Stimulated activated CD4-positive, alpha-beta T cell treated with anti-CD3 and anti-CD28 coated beads, Interleukin-2, amount 100 ng/mL, for 48 hours (primary cell): ENCODE measurements around the gene ANKRD22.

Experiments
- DNase-seq, 2 donors: peaks; one replicate each; pipeline ENCODE4 v3.0.0-alpha.2; 2020

The ANKRD22 gene

GRCh38 chr10:88794731-88795130, 56.9 kb downstream of the ANKRD22 start:
- DNase-seq, result no peak

GRCh38 chr10:88793712-88794299, 57.8 kb downstream of the ANKRD22 start:
- no peak for DNase-seq

GRCh38 chr10:88792661-88793060, 59.0 kb downstream of the ANKRD22 start:
- DNase-seq, result no peak

- no peak for DNase-seq
Observed at GRCh38 chr10:88791924-88792323, 59.7 kb downstream of the ANKRD22 start.

GRCh38 chr10:88788924-88789323, 62.7 kb downstream of the ANKRD22 start:
- DNase-seq, result no peak

- no peak for DNase-seq
Observed at GRCh38 chr10:88787463-88787862, 64.2 kb downstream of the ANKRD22 start.

- no peak for DNase-seq
Observed at GRCh38 chr10:88786032-88786770, 65.4 kb downstream of the ANKRD22 start.

- DNase-seq, result no peak
Observed at GRCh38 chr10:88783724-88784123, 67.9 kb downstream of the ANKRD22 start.

GRCh38 chr10:88782222-88782621, 69.4 kb downstream of the ANKRD22 start:
- no peak for DNase-seq

- DNase-seq, result no peak
Observed at GRCh38 chr10:88781206-88781605, 70.4 kb downstream of the ANKRD22 start.
